ENCODE results near the gene CDH13.

DNA sequence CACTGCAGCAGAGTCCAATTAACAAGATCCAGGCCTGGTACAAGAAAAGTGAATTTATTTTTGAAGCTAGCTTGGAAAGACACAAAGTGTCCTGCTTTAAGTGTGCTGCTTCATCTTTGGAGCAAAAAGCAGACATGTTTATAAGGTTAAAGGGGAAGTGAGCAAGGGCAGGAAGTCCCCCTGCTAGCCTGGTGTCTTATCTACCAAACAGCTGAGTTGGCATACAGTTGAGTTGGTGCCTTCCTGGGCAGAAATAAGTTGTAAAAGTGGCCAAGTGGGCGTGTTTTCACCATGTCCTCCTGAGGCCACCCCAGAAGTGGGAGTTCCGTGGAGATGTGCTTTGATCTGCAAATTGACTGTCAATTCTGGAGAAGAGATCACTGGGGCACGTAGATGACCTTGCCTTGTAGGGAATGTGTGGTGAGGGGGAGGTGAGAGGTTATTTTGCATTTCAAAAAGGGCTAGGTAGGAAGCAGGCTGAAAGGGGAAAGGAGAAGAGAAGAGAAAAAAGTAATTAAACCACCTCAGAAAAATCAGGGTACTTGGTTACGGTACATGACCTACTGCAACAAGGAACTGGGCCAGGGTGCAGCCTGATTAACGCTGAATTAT lies 1142.7 kb downstream of the CDH13 start:
- TF ChIP-seq, protein P1, sequence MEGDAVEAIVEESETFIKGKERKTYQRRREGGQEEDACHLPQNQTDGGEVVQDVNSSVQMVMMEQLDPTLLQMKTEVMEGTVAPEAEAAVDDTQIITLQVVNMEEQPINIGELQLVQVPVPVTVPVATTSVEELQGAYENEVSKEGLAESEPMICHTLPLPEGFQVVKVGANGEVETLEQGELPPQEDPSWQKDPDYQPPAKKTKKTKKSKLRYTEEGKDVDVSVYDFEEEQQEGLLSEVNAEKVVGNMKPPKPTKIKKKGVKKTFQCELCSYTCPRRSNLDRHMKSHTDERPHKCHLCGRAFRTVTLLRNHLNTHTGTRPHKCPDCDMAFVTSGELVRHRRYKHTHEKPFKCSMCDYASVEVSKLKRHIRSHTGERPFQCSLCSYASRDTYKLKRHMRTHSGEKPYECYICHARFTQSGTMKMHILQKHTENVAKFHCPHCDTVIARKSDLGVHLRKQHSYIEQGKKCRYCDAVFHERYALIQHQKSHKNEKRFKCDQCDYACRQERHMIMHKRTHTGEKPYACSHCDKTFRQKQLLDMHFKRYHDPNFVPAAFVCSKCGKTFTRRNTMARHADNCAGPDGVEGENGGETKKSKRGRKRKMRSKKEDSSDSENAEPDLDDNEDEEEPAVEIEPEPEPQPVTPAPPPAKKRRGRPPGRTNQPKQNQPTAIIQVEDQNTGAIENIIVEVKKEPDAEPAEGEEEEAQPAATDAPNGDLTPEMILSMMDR (IDR thresholded peaks at IDR 0.05), result no peak
- no peak for TF ChIP-seq ZFX (IDR thresholded peaks at IDR 0.05; ENCODE audit: borderline replicate concordance)
